Measurements from ENCODE around the gene CD47. TPM values are rescaled to one million over a fixed set of nuclear protein-coding genes. Genes with fewer than 3 reads are reported as not detected.

The CD47 gene
- total RNA-seq, 1 donor from 2014 or later, result 34.4 TPM

DNA sequence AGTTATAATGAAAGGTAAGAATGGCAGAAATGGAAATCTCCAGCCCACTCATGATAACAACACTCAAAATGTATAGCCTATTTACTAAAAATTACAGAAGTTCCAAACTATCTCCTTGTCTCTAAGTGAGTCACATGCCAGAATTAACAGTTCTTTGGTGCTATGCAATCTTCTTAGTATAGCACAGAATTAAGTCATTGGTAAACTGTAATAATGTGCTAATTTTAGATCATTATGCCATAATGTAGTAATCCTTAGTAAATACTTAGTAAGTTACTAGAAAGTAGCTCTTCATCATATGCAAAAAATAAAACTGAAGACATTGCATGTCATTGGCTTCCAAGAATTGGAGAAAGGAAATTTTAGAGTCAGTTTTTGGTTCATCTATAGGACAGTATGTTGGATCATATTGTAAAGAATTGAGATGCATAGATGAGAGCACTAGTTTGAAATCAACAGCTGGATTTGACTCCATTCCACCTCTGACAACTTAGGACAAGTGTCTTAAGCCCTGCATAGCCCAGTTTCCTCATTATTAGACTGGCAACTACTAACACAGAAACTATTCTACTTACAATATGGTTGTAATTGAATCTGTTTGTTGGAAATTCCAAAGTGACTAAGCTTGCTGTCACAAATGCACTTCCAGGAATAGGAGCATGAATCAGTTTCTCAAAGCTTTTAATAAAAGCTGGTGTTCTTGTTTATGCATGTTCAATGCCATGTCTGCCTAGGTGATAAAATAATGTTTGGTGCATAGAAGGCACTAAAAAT, 40.1 kb upstream of the CD47 start:
- peaks cover 29% of the 10 kb centered on the region for H3K4me1 ChIP-seq (ENCODE audit: insufficient read depth, low read length)
- no peaks in the 10 kb centered on the region for H3K36me3 ChIP-seq (ENCODE audit: insufficient read depth, low read length)
- no peak overlapping the region for H3K4me3 Mint-ChIP-seq (ENCODE audit: unreplicated experiment)
- H3K9me3 ChIP-seq (ENCODE audit: insufficient read depth, low read depth, low read length), result no peaks in the 10 kb centered on the region
- H3K27me3 ChIP-seq (ENCODE audit: insufficient read depth, low read length), result no peaks in the 10 kb centered on the region
- FAIRE-seq (peak; percentile 84), DNase-seq (ENCODE audit: low read depth) (peak; percentile 91)
- peak overlapping the region; percentile 18 for H3K4me3 ChIP-seq (ENCODE audit: insufficient read depth, low read depth, low read length)
- no peak overlapping the region for H2AFZ ChIP-seq (ENCODE audit: low read depth, low read length)
- H3K27ac Mint-ChIP-seq (ENCODE audit: unreplicated experiment), result peak overlapping the region; percentile 13
- peak overlapping the region; percentile 64 for H3K9ac ChIP-seq (ENCODE audit: low read length)
- H3K9me3 Mint-ChIP-seq (ENCODE audit: unreplicated experiment), result no peaks in the 10 kb centered on the region
- no peaks in the 10 kb centered on the region for H3K79me2 ChIP-seq (ENCODE audit: insufficient read depth, low read length)
- H3K27ac ChIP-seq (ENCODE audit: low read depth, low read length), result peak overlapping the region; percentile 90
- H3K4me1 Mint-ChIP-seq (ENCODE audit: low read depth, unreplicated experiment), result peaks cover 29% of the 10 kb centered on the region
- H3K4me2 ChIP-seq (ENCODE audit: low read length), result peak overlapping the region; percentile 71
- TF ChIP-seq EZH2 (IDR thresholded peaks at IDR 0.05; ENCODE audit: insufficient read depth, low read length), result no peak
- TF ChIP-seq, protein P1, sequence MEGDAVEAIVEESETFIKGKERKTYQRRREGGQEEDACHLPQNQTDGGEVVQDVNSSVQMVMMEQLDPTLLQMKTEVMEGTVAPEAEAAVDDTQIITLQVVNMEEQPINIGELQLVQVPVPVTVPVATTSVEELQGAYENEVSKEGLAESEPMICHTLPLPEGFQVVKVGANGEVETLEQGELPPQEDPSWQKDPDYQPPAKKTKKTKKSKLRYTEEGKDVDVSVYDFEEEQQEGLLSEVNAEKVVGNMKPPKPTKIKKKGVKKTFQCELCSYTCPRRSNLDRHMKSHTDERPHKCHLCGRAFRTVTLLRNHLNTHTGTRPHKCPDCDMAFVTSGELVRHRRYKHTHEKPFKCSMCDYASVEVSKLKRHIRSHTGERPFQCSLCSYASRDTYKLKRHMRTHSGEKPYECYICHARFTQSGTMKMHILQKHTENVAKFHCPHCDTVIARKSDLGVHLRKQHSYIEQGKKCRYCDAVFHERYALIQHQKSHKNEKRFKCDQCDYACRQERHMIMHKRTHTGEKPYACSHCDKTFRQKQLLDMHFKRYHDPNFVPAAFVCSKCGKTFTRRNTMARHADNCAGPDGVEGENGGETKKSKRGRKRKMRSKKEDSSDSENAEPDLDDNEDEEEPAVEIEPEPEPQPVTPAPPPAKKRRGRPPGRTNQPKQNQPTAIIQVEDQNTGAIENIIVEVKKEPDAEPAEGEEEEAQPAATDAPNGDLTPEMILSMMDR (IDR thresholded peaks at IDR 0.05; ENCODE audit: insufficient read depth, low read depth, low read length), result no peak
- H4K20me1 ChIP-seq (ENCODE audit: insufficient read depth, low read length), result no peaks in the 10 kb centered on the region
- H3K27me3 Mint-ChIP-seq (ENCODE audit: low read depth, unreplicated experiment), result no peaks in the 10 kb centered on the region
- no peaks in the 10 kb centered on the region for H3K36me3 Mint-ChIP-seq (ENCODE audit: low read depth, unreplicated experiment)

DNA sequence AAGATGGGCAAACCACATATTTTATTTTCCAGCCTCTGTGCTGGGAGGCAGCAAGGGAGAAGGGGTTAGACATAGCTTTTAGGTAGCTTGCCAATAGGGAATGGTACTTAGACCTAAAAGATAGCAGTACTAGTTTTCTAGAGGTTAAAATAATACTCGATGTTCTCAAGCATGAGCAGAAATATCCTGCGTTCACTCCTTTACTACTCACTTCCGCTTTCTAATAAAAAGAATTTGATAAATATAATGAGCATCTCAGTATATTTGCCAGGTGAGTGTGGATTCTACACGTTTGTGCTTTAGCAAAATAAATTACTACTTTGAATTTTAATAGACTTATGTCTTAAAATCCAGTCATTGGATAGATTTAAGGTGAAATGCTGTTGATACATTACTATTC, 39.4 kb upstream of the CD47 start:
- no peaks in the 10 kb centered on the region for H3K27me3 ChIP-seq (ENCODE audit: insufficient read depth, low read length)
- no peak overlapping the region for H3K9ac ChIP-seq (ENCODE audit: low read length)
- TF ChIP-seq, protein P1 (IDR thresholded peaks at IDR 0.05; ENCODE audit: insufficient read depth, low read depth, low read length), result no peak
- no peak for TF ChIP-seq EZH2 (IDR thresholded peaks at IDR 0.05; ENCODE audit: insufficient read depth, low read length)
- H3K79me2 ChIP-seq (ENCODE audit: insufficient read depth, low read length), result no peaks in the 10 kb centered on the region
- H3K36me3 ChIP-seq (ENCODE audit: insufficient read depth, low read length), result no peaks in the 10 kb centered on the region
- H2AFZ ChIP-seq (ENCODE audit: low read depth, low read length), result no peak overlapping the region
- H3K9me3 ChIP-seq (ENCODE audit: insufficient read depth, low read depth, low read length), result no peaks in the 10 kb centered on the region
- Mint-ChIP-seq H3K27ac (ENCODE audit: unreplicated experiment) (no peak overlapping the region), H3K9me3 (ENCODE audit: unreplicated experiment) (no peaks in the 10 kb centered on the region), H3K36me3 (ENCODE audit: low read depth, unreplicated experiment) (no peaks in the 10 kb centered on the region), H3K27me3 (ENCODE audit: low read depth, unreplicated experiment) (no peaks in the 10 kb centered on the region), H3K4me3 (ENCODE audit: unreplicated experiment) (no peak overlapping the region), H3K4me1 (ENCODE audit: low read depth, unreplicated experiment) (peaks cover 29% of the 10 kb centered on the region)
- peak overlapping the region; percentile 90 for H3K27ac ChIP-seq (ENCODE audit: low read depth, low read length)
- FAIRE-seq (no peak), DNase-seq (ENCODE audit: low read depth) (no peak)
- no peaks in the 10 kb centered on the region for H4K20me1 ChIP-seq (ENCODE audit: insufficient read depth, low read length)
- H3K4me2 ChIP-seq (ENCODE audit: low read length), result peak overlapping the region; percentile 71
- no peak overlapping the region for H3K4me3 ChIP-seq (ENCODE audit: insufficient read depth, low read depth, low read length)
- peaks cover 29% of the 10 kb centered on the region for H3K4me1 ChIP-seq (ENCODE audit: insufficient read depth, low read length)

Measured in astrocyte (in vitro differentiated cells and primary cell).